Measurements from ENCODE around the gene SORCS1. TPM values are rescaled to one million over a fixed set of nuclear protein-coding genes. Genes with fewer than 3 reads are reported as not detected.

The SORCS1 gene
- total and polyA plus RNA-seq, 2 of the 13 experiments (the other 11 are each of a cell fraction or from before 2014, with no cell fraction given), result not detected

DNA sequence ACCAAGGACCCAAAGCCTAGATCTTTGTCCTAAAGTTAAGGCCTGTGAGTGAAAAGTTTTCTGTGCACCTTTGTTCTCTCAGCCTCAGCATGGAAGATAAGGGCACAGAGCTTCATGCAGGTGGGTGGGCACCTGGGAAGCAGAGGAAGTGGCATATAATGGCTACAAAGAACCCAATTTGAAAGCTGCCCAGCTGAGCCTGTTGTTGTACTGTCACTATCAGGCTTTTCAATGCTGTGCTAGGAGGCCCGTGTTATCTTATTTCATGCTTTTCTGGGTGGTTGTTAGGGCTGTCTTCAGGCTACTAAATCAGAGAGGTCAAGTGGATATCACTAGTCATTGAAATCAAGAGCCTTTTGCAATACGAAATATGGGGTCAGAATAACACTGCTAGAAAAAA lies 443.8 kb downstream of the SORCS1 start:
- FAIRE-seq (no peak), ATAC-seq (no peak), DNase-seq (ENCODE audit: low spot score) (no peak)
- Histone ChIP-seq H3K79me2 (ENCODE audit: insufficient read depth, low read length) (no peaks in the 10 kb centered on the region), H3K27me3 (ENCODE audit: control insufficient read depth in 1 of 2, insufficient read depth in 2 of 2, low read length in 2 of 2) (no peaks in the 10 kb centered on the region), H3K4me2 (ENCODE audit: low read depth, low read length) (no peak overlapping the region), H3K4me1 (ENCODE audit: insufficient read depth, low read length) (no peaks in the 10 kb centered on the region), H2AFZ (ENCODE audit: low read length) (no peak overlapping the region), H3K27ac (ENCODE audit: extremely low read length, insufficient read depth, low read length) (no peak overlapping the region), H3K9ac (ENCODE audit: insufficient read depth, low read depth, low read length) (no peak overlapping the region), H3K36me3 (replicated peaks in 1 of 2; ENCODE audit: control insufficient read depth in 1 of 2, insufficient read depth in 2 of 2, low read length in 2 of 2) (no peaks in the 10 kb centered on the region), H4K20me1 (ENCODE audit: insufficient read depth, low read length) (no peaks in the 10 kb centered on the region), H3K4me3 (replicated peaks in 1 of 3; ENCODE audit: insufficient read depth in 1 of 3, low read depth in 2 of 3, low read length in 3 of 3) (no peak overlapping the region), H3K9me3 (ENCODE audit: low read length) (no peaks in the 10 kb centered on the region)
- intact Hi-C loops (cut with micrococcal nuclease; ENCODE audit: unreplicated experiment), result no loop called here
- TF ChIP-seq ZNF552 (CRISPR knock-in tag; IDR thresholded peaks at IDR 0.05; ENCODE audit: borderline replicate concordance) (no peak), RXRB (CRISPR knock-in tag; IDR thresholded peaks at IDR 0.05; ENCODE audit: borderline replicate concordance) (no peak), ZNF841 (CRISPR knock-in tag; IDR thresholded peaks at IDR 0.05; ENCODE audit: borderline replicate concordance) (no peak), ZBTB1 (CRISPR knock-in tag; IDR thresholded peaks at IDR 0.05; ENCODE audit: borderline replicate concordance) (no peak), ZNF589 (CRISPR knock-in tag; conservative IDR thresholded peaks at IDR 0.05) (no peak), ZNF879 (CRISPR knock-in tag; IDR thresholded peaks at IDR 0.05) (no peak), JUN (CRISPR knock-in tag; IDR thresholded peaks at IDR 0.05) (no peak), FOXJ3 (CRISPR knock-in tag; IDR thresholded peaks at IDR 0.05; ENCODE audit: borderline replicate concordance) (no peak), NONO (IDR thresholded peaks at IDR 0.05) (no peak), NONO (CRISPR knock-in tag; conservative IDR thresholded peaks at IDR 0.05) (no peak), ZSCAN9 (CRISPR knock-in tag; IDR thresholded peaks at IDR 0.05; ENCODE audit: borderline replicate concordance) (no peak)
- TF ChIP-seq, protein P1, sequence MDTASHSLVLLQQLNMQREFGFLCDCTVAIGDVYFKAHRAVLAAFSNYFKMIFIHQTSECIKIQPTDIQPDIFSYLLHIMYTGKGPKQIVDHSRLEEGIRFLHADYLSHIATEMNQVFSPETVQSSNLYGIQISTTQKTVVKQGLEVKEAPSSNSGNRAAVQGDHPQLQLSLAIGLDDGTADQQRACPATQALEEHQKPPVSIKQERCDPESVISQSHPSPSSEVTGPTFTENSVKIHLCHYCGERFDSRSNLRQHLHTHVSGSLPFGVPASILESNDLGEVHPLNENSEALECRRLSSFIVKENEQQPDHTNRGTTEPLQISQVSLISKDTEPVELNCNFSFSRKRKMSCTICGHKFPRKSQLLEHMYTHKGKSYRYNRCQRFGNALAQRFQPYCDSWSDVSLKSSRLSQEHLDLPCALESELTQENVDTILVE (CRISPR knock-in tag; IDR thresholded peaks at IDR 0.05), result no peak
- TF ChIP-seq, protein P2, sequence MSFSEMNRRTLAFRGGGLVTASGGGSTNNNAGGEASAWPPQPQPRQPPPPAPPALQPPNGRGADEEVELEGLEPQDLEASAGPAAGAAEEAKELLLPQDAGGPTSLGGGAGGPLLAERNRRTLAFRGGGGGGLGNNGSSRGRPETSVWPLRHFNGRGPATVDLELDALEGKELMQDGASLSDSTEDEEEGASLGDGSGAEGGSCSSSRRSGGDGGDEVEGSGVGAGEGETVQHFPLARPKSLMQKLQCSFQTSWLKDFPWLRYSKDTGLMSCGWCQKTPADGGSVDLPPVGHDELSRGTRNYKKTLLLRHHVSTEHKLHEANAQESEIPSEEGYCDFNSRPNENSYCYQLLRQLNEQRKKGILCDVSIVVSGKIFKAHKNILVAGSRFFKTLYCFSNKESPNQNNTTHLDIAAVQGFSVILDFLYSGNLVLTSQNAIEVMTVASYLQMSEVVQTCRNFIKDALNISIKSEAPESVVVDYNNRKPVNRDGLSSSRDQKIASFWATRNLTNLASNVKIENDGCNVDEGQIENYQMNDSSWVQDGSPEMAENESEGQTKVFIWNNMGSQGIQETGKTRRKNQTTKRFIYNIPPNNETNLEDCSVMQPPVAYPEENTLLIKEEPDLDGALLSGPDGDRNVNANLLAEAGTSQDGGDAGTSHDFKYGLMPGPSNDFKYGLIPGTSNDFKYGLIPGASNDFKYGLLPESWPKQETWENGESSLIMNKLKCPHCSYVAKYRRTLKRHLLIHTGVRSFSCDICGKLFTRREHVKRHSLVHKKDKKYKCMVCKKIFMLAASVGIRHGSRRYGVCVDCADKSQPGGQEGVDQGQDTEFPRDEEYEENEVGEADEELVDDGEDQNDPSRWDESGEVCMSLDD (CRISPR knock-in tag; IDR thresholded peaks at IDR 0.05; ENCODE audit: borderline replicate concordance), result no peak
- TF ChIP-seq, protein P3, sequence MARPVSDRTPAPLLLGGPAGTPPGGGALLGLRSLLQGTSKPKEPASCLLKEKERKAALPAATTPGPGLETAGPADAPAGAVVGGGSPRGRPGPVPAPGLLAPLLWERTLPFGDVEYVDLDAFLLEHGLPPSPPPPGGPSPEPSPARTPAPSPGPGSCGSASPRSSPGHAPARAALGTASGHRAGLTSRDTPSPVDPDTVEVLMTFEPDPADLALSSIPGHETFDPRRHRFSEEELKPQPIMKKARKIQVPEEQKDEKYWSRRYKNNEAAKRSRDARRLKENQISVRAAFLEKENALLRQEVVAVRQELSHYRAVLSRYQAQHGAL (CRISPR knock-in tag; IDR thresholded peaks at IDR 0.05; ENCODE audit: not compliant biosample characterization), result no peak
- TF ChIP-seq, protein P4, sequence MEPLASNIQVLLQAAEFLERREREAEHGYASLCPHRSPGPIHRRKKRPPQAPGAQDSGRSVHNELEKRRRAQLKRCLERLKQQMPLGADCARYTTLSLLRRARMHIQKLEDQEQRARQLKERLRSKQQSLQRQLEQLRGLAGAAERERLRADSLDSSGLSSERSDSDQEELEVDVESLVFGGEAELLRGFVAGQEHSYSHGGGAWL (CRISPR knock-in tag; IDR thresholded peaks at IDR 0.05), result no peak
- TF ChIP-seq, protein P5, sequence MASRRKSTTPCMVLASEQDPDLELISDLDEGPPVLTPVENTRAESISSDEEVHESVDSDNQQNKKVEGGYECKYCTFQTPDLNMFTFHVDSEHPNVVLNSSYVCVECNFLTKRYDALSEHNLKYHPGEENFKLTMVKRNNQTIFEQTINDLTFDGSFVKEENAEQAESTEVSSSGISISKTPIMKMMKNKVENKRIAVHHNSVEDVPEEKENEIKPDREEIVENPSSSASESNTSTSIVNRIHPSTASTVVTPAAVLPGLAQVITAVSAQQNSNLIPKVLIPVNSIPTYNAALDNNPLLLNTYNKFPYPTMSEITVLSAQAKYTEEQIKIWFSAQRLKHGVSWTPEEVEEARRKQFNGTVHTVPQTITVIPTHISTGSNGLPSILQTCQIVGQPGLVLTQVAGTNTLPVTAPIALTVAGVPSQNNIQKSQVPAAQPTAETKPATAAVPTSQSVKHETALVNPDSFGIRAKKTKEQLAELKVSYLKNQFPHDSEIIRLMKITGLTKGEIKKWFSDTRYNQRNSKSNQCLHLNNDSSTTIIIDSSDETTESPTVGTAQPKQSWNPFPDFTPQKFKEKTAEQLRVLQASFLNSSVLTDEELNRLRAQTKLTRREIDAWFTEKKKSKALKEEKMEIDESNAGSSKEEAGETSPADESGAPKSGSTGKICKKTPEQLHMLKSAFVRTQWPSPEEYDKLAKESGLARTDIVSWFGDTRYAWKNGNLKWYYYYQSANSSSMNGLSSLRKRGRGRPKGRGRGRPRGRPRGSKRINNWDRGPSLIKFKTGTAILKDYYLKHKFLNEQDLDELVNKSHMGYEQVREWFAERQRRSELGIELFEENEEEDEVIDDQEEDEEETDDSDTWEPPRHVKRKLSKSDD (CRISPR knock-in tag; IDR thresholded peaks at IDR 0.05; ENCODE audit: low read depth), result no peak
- 14% methylated on average over 2 of the region's 2 CpGs for WGBS (ENCODE audit: low lambda C conversion rate)
- in situ Hi-C loops (cut with HindIII; ENCODE audit: extremely low pct_ligation_motif_present, low pct_unique_long_range_greater_than_20kb), result no loop called here
- CTCF ChIA-PET (ENCODE audit: low intra/inter-chr PET ratio, low total read pairs), result no interaction called here
- no TSS peak for BruUV-seq (replicated peaks)
- POLR2A ChIA-PET, result no interaction called here

Data from HepG2 (cell line).